ENCODE measurements around the gene ERH. TPM values are rescaled to one million over a fixed set of nuclear protein-coding genes. Genes with fewer than 3 reads are reported as not detected.

Gene ERH
- total RNA-seq, 2 experiments from 2014 or later: 435 to 498 TPM

DNA sequence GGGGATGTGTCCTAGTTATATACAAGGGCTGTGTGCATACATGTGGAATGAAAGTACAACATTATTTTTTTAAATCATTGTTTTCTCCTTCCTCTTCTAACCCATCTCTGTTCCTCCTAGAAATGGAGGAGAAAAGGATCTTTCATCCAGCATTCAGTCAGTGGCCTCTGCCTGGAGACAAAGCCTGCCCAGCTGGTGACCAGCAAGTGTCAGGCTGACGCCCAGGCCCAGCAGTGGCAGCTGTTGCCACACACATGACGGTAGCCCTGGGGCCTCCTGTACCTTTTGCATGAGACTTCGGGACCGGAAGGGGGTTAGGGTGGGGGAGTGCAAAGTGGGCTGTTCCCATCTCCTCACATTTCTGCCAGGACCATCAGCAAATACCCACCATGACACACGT lies 46.2 kb downstream of the ERH start:
- H3K36me3 ChIP-seq (ENCODE audit: insufficient read depth, low read length): no peaks in the 10 kb centered on the region
- no peak overlapping the region for H2AFZ ChIP-seq (ENCODE audit: low read length)
- TF ChIP-seq, protein P1, sequence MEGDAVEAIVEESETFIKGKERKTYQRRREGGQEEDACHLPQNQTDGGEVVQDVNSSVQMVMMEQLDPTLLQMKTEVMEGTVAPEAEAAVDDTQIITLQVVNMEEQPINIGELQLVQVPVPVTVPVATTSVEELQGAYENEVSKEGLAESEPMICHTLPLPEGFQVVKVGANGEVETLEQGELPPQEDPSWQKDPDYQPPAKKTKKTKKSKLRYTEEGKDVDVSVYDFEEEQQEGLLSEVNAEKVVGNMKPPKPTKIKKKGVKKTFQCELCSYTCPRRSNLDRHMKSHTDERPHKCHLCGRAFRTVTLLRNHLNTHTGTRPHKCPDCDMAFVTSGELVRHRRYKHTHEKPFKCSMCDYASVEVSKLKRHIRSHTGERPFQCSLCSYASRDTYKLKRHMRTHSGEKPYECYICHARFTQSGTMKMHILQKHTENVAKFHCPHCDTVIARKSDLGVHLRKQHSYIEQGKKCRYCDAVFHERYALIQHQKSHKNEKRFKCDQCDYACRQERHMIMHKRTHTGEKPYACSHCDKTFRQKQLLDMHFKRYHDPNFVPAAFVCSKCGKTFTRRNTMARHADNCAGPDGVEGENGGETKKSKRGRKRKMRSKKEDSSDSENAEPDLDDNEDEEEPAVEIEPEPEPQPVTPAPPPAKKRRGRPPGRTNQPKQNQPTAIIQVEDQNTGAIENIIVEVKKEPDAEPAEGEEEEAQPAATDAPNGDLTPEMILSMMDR (conservative IDR thresholded peaks at IDR 0.05; ENCODE audit: low read length): no peak
- no peak for TF ChIP-seq EZH2phosphoT487 (IDR thresholded peaks at IDR 0.05; ENCODE audit: borderline replicate concordance, low read depth, low read length)
- no peak overlapping the region for H3K4me3 ChIP-seq (ENCODE audit: low read depth, low read length, poor library complexity, severe bottlenecking)
- H3K79me2 ChIP-seq (ENCODE audit: insufficient read depth, low read depth, low read length): no peaks in the 10 kb centered on the region
- H3K27ac ChIP-seq (ENCODE audit: low read depth, low read length, poor library complexity, severe bottlenecking): no peak overlapping the region
- peaks cover 34% of the 10 kb centered on the region for H3K4me1 ChIP-seq (ENCODE audit: insufficient read depth, low read length, poor library complexity, severe bottlenecking)
- CTCF ChIA-PET (ENCODE audit: unreplicated experiment): no interaction called here
- no peak for DNase-seq (ENCODE audit: low spot score)
- H4K20me1 ChIP-seq (ENCODE audit: insufficient read depth, low read length): no peaks in the 10 kb centered on the region
- POLR2A ChIA-PET: interaction anchor here (0.6 kb wide), 1 partner anchor 28 kb away, joined by 3 read pairs; no protein-coding TSS in a partner anchor
- no TSS peak for BruUV-seq (replicated peaks)
- no peak overlapping the region for H3K4me2 ChIP-seq (ENCODE audit: low read length)
- intact Hi-C loops (cut with micrococcal nuclease; ENCODE audit: unreplicated experiment): loop anchor here (5.0 kb wide), 1 partner anchor 110 kb away; no protein-coding TSS in a partner anchor
- H3K9me3 ChIP-seq (ENCODE audit: low read length): no peaks in the 10 kb centered on the region
- H3K9me2 ChIP-seq (ENCODE audit: insufficient read depth, low read length): no peaks in the 10 kb centered on the region

DNA sequence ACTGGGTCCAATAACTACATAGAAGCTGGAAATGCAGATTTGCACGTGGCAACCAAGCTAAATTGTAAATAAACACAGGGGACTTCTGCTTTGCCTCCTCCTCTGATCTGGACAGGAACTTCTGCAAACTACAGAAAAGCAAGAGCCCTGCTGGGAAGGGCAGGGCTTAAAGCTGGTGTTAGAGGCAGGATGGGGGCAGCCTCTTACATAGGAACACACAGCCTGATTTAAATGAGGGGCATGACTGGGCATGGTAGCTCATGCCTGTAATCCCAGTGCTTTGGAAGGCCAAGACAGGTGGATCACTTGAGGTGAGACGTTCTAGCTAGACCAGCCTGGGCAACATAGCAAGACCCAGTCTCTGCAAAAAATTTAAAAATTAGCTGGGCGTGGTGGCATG lies 46.7 kb downstream of the ERH start:
- ChIA-PET POLR2A (interaction anchor here (0.5 to 0.6 kb wide), 2 partner anchors 28 to 138 kb away, joined by 3 to 4 read pairs; no protein-coding TSS in a partner anchor), CTCF (ENCODE audit: unreplicated experiment) (no interaction called here)
- DNase-seq (ENCODE audit: low spot score): peak; percentile 53
- intact Hi-C loops (cut with micrococcal nuclease; ENCODE audit: unreplicated experiment): loop anchor here (5.0 kb wide), 1 partner anchor 109 kb away; no protein-coding TSS in a partner anchor
- H3K27ac ChIP-seq (ENCODE audit: low read depth, low read length, poor library complexity, severe bottlenecking): no peak overlapping the region
- no peaks in the 10 kb centered on the region for H3K9me2 ChIP-seq (ENCODE audit: insufficient read depth, low read length)
- no peak overlapping the region for H2AFZ ChIP-seq (ENCODE audit: low read length)
- no peak for TF ChIP-seq EZH2phosphoT487 (IDR thresholded peaks at IDR 0.05; ENCODE audit: borderline replicate concordance, low read depth, low read length)
- TF ChIP-seq, protein P1 (conservative IDR thresholded peaks at IDR 0.05; ENCODE audit: low read length): no peak
- no peaks in the 10 kb centered on the region for H3K36me3 ChIP-seq (ENCODE audit: insufficient read depth, low read length)
- no TSS peak for BruUV-seq (replicated peaks)
- H3K4me1 ChIP-seq (ENCODE audit: insufficient read depth, low read length, poor library complexity, severe bottlenecking): peaks cover 34% of the 10 kb centered on the region
- no peak overlapping the region for H3K4me2 ChIP-seq (ENCODE audit: low read length)
- H3K79me2 ChIP-seq (ENCODE audit: insufficient read depth, low read depth, low read length): no peaks in the 10 kb centered on the region
- no peaks in the 10 kb centered on the region for H4K20me1 ChIP-seq (ENCODE audit: insufficient read depth, low read length)
- H3K4me3 ChIP-seq (ENCODE audit: low read depth, low read length, poor library complexity, severe bottlenecking): no peak overlapping the region
- no peaks in the 10 kb centered on the region for H3K9me3 ChIP-seq (ENCODE audit: low read length)

DNA sequence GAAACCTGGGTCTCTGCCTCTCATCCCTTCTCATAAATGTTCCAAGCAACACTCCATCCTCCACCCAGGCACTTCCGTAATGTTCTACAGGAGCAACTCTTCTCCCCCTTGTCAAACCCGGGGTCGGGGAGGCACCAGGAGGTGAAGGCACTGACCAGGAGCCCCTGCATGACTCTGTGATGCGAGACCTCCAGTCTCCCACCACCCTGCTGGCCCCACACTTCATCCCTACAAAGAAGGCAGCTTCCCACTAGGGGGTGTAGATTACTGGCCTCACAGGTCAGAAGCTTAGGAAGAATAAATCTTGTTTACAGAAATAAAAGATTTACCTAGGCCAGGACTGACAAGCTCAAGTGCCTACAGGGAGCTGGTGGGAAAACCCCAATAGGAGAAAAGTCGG lies 47.2 kb downstream of the ERH start:
- POLR2A ChIA-PET: interaction anchor here (0.5 kb wide), 1 partner anchor 138 kb away, joined by 4 read pairs; no protein-coding TSS in a partner anchor
- DNase-seq (ENCODE audit: low spot score): no peak
- no peaks in the 10 kb centered on the region for H3K79me2 ChIP-seq (ENCODE audit: insufficient read depth, low read depth, low read length)
- H3K9me2 ChIP-seq (ENCODE audit: insufficient read depth, low read length): no peaks in the 10 kb centered on the region
- no peaks in the 10 kb centered on the region for H4K20me1 ChIP-seq (ENCODE audit: insufficient read depth, low read length)
- H3K27ac ChIP-seq (ENCODE audit: low read depth, low read length, poor library complexity, severe bottlenecking): no peak overlapping the region
- intact Hi-C loops (cut with micrococcal nuclease; ENCODE audit: unreplicated experiment): loop anchor here (5.0 kb wide), 1 partner anchor 109 kb away; no protein-coding TSS in a partner anchor
- H3K4me1 ChIP-seq (ENCODE audit: insufficient read depth, low read length, poor library complexity, severe bottlenecking): peaks cover 31% of the 10 kb centered on the region
- H2AFZ ChIP-seq (ENCODE audit: low read length): no peak overlapping the region
- no peaks in the 10 kb centered on the region for H3K36me3 ChIP-seq (ENCODE audit: insufficient read depth, low read length)
- no peak overlapping the region for H3K4me3 ChIP-seq (ENCODE audit: low read depth, low read length, poor library complexity, severe bottlenecking)
- H3K4me2 ChIP-seq (ENCODE audit: low read length): no peak overlapping the region
- TF ChIP-seq, protein P1 (conservative IDR thresholded peaks at IDR 0.05; ENCODE audit: low read length): 0 out of 2 replicates have a peak, but pooled peaks have one; percentile 22
- no peak for TF ChIP-seq EZH2phosphoT487 (IDR thresholded peaks at IDR 0.05; ENCODE audit: borderline replicate concordance, low read depth, low read length)
- BruUV-seq (replicated peaks): no TSS peak
- no peaks in the 10 kb centered on the region for H3K9me3 ChIP-seq (ENCODE audit: low read length)
- CTCF ChIA-PET (ENCODE audit: unreplicated experiment): no interaction called here

All from OCI-LY7 (cell line).